ENCODE results near the gene TTC21B. TPM values are rescaled to one million over a fixed set of nuclear protein-coding genes. Genes with fewer than 3 reads are reported as not detected.

TTC21B gene
- total and polyA plus RNA-seq, 2 of the 8 experiments (the other 6 are each of a cell fraction or from before 2014, with no cell fraction given), result 6.9 to 20.8 TPM

GRCh38 chr2:165876269-165876668, 77.3 kb downstream of the TTC21B start:
- Histone ChIP-seq H3K9ac (replicated peaks in 1 of 4; ENCODE audit: extremely low read depth in 1 of 4, low read depth in 3 of 4, low read length in 3 of 4) (no peak overlapping the region), H4K20me1 (replicated peaks in 1 of 2; ENCODE audit: control insufficient read depth in 1 of 2, insufficient read depth in 2 of 2, low read length in 2 of 2) (no peaks in the 10 kb centered on the region), H2AK5ac (ENCODE audit: low read depth, low read length) (no peak overlapping the region), H3K9me3 (ENCODE audit: insufficient read depth in 2 of 2, low read depth in 1 of 2, low read length in 1 of 2) (no peaks in the 10 kb centered on the region), H3K56ac (replicated peaks; ENCODE audit: insufficient read length, low read depth, low read length) (no peak overlapping the region), H3K4me3 (ENCODE audit: extremely low read depth in 1 of 4, insufficient read depth in 2 of 4, low read depth in 3 of 4, low read length in 4 of 4) (no peak overlapping the region), H3K4me2 (ENCODE audit: insufficient read depth in 1 of 2, low read depth in 2 of 2, low read length in 2 of 2) (no peak overlapping the region), H3K4me1 (replicated peaks in 1 of 4; ENCODE audit: control insufficient read depth in 3 of 4, insufficient read depth in 4 of 4, low read length in 3 of 4) (no peaks in the 10 kb centered on the region), H4K8ac (ENCODE audit: extremely low read depth, insufficient read depth, low read length) (no peak overlapping the region), H2BK5ac (ENCODE audit: low read depth, low read length) (no peak overlapping the region), H3K4ac (replicated peaks; ENCODE audit: insufficient read length, low read depth, low read length) (no peak overlapping the region), H4K91ac (replicated peaks; ENCODE audit: insufficient read length, low read length) (no peak overlapping the region), H3K79me1 (ENCODE audit: low read depth, low read length) (no peaks in the 10 kb centered on the region), H2AFZ (ENCODE audit: low read length) (no peak overlapping the region), H3K23ac (ENCODE audit: insufficient read length) (no peak overlapping the region), H3K27ac (ENCODE audit: low read depth, low read length) (no peak overlapping the region), H3K36me3 (ENCODE audit: control insufficient read depth in 2 of 4, insufficient read depth in 4 of 4, low read length in 3 of 4) (peaks cover 0 to 14% (median 3%) of the 10 kb centered on the region in 4 experiments; a peak in 6 of 8 replicates), H2BK20ac (ENCODE audit: low read length) (no peak overlapping the region), H3K27me3 (replicated peaks in 1 of 4; ENCODE audit: control insufficient read depth in 3 of 4, extremely low read depth in 1 of 4, insufficient read depth in 3 of 4, low read length in 3 of 4) (peaks cover 0 to 1% (median 0%) of the 10 kb centered on the region in 4 experiments; a peak in 1 of 7 replicates), H3K23me2 (ENCODE audit: low read depth, low read length) (no peaks in the 10 kb centered on the region), H3K18ac (ENCODE audit: extremely low read depth, low read length) (no peak overlapping the region), H2BK15ac (ENCODE audit: low read length) (no peak overlapping the region), H2BK120ac (replicated peaks; ENCODE audit: low read depth, low read length) (no peak overlapping the region), H3K79me2 (ENCODE audit: control insufficient read depth in 1 of 2, insufficient read depth in 2 of 2, low read length in 2 of 2) (no peaks in the 10 kb centered on the region), H3K14ac (ENCODE audit: insufficient read length) (no peak overlapping the region), H2BK12ac (ENCODE audit: low read depth, low read length) (no peak overlapping the region), H4K5ac (ENCODE audit: insufficient read length, low read depth, low read length) (no peak overlapping the region)
- DNase-seq (ENCODE audit: low read depth in 1 of 2, low spot score in 2 of 2) (no peak), FAIRE-seq (no peak)
- POLR2A ChIA-PET (ENCODE audit: partially characterized antibody), result no interaction called here
- TF ChIP-seq SAP30 (IDR thresholded peaks at IDR 0.05; ENCODE audit: insufficient read depth, insufficient replicate concordance, low read length) (no peak), SIRT6 (IDR thresholded peaks at IDR 0.05; ENCODE audit: low read length) (no peak), SP1 (IDR thresholded peaks at IDR 0.05; ENCODE audit: low read depth, low read length) (no peak), SIN3A (conservative IDR thresholded peaks at IDR 0.05 in 1 of 2, IDR thresholded peaks at IDR 0.05 in 1 of 2; ENCODE audit: low read depth in 1 of 2, low read length in 2 of 2) (no peak), GABPA (IDR thresholded peaks at IDR 0.05; ENCODE audit: borderline replicate concordance, insufficient read depth, low read length) (no peak), RBBP5 (IDR thresholded peaks at IDR 0.05; ENCODE audit: borderline replicate concordance, low read depth, low read length) (no peak), RXRA (IDR thresholded peaks at IDR 0.05; ENCODE audit: insufficient read depth, low read depth, low read length) (no peak), ATF2 (IDR thresholded peaks at IDR 0.05; ENCODE audit: low read length) (no peak), SP4 (IDR thresholded peaks at IDR 0.05; ENCODE audit: low read length) (no peak)
- CTCF ChIA-PET (ENCODE audit: partially characterized antibody), result interaction anchor here (1.1 kb wide), 1 partner anchor 185 kb away, joined by 6 read pairs; no protein-coding TSS in a partner anchor
- WGBS, 2 experiments (ENCODE audit: extremely low coverage in 1 of 2, insufficient coverage in 1 of 2, insufficient read length in 1 of 2, insufficient replicate concordance in 2 of 2, low coverage in 1 of 2, low lambda C conversion rate in 2 of 2, missing lambda C conversion rate in 1 of 2), result 91% methylated on average over 1 of the region's 1 CpG; no CpG with 5 or more reads in 1 of the 2 experiments
